Aorta (tissue), 5 donors: Measurements from ENCODE around the gene ZNF678. TPM values are rescaled to one million over a fixed set of nuclear protein-coding genes. Genes with fewer than 3 reads are reported as not detected.
"Not testable (repeated sequence)": the region's sequence is repeated elsewhere in the genome, so short reads cannot be mapped to it uniquely, and the experiment has no call there.

ENCODE experiments used
- ATAC-seq: fragments of 200-7000 bp; cut with Tn5 transposase; one replicate; pipeline ENCODE4 v1.9.1; 2022; ENCODE audit warnings: moderate library complexity; ENCODE audit not compliant: low FRiP score
- DNase-seq, 2 donors: peaks; one replicate each; pipeline ENCODE4 v3.0.0-alpha.2; 2020
- H3K27ac ChIP-seq, 2 donors: one replicate each; pipeline ENCODE4 v1.5.1; 2013; ENCODE audit warnings: low read length in 2 of 2, mild to moderate bottlenecking in 2 of 2, moderate library complexity in 2 of 2, control low read depth in 1 of 2, inconsistent platforms in 1 of 2, low read depth in 1 of 2
- H3K27me3 ChIP-seq, 2 donors: one replicate each; pipeline ENCODE4 v1.6.1; 2013; ENCODE audit warnings: control low read depth in 1 of 2, low read length in 1 of 2, mild to moderate bottlenecking in 1 of 2, moderate library complexity in 1 of 2; ENCODE audit not compliant: insufficient read depth in 2 of 2, control insufficient read depth in 1 of 2
- H3K36me3 ChIP-seq, 2 donors: one replicate each; pipeline ENCODE4 v1.6.1; 2013; ENCODE audit warnings: control low read depth in 1 of 2, low read length in 1 of 2, mild to moderate bottlenecking in 1 of 2; ENCODE audit not compliant: insufficient read depth in 2 of 2, control insufficient read depth in 1 of 2
- H3K4me1 ChIP-seq, 2 donors: one replicate each; pipeline ENCODE4 v1.6.1; 2013; ENCODE audit warnings: low read length in 2 of 2, control low read depth in 1 of 2, mild to moderate bottlenecking in 1 of 2, moderate library complexity in 1 of 2; ENCODE audit not compliant: insufficient read depth in 2 of 2, control insufficient read depth in 1 of 2
- H3K4me3 ChIP-seq, 2 donors: one replicate each; pipeline ENCODE4 v1.5.1; 2013; ENCODE audit warnings: low read length in 2 of 2, control low read depth in 1 of 2, mild to moderate bottlenecking in 1 of 2
- H3K9me3 ChIP-seq: one replicate; pipeline ENCODE4 v1.6.1; 2013; ENCODE audit warnings: mild to moderate bottlenecking, low read length; ENCODE audit not compliant: control insufficient read depth
- WGBS, 2 donors: extraction: QIAGEN DNeasy Blood & Tissue Kit; methylation state at CpG; one replicate each; pipeline ENCODE4 v1.1.7; 2013; 5-methylcytosine and 5-hydroxymethylcytosine counted together
- intact Hi-C, 2 donors: fragments of 100-400 bp; cut with DNase I; formaldehyde crosslinking; loops; one replicate each; pipeline versions ENCODE4 v1.14.2 to v1.15.0; 2022
- polyA plus RNA-seq, 2 donors: library from polyadenylated mRNA; stranded (reverse); fragments of 200-250 nt; gene quantifications; one replicate each; pipeline ENCODE4 v1.2.3, GENCODE V29; 2013
- total RNA-seq, 2 donors: library from RNA; stranded (reverse); fragmentation: NEBNext Ultra II Directional; extraction: Animal tissue kit (Norgen Biotek cat#: 25700); gene quantifications; one replicate each; pipeline ENCODE4 v1.2.1, GENCODE V29; 2021
- donor health status: healthy with polysubstance abuse.
- donor health status: Bipolar disorder and iron deficiency.
- donor health status: DM: no; HTN: no; CAD: no.
- donor health status: DM: no; HTN: no; CAD: no.
- donor health status: DM: yes; HTN: yes; CAD: no.

The ZNF678 gene
- total and polyA plus RNA-seq, 4 donors: 1.8 to 9.7 (median 5.0) TPM

DNA sequence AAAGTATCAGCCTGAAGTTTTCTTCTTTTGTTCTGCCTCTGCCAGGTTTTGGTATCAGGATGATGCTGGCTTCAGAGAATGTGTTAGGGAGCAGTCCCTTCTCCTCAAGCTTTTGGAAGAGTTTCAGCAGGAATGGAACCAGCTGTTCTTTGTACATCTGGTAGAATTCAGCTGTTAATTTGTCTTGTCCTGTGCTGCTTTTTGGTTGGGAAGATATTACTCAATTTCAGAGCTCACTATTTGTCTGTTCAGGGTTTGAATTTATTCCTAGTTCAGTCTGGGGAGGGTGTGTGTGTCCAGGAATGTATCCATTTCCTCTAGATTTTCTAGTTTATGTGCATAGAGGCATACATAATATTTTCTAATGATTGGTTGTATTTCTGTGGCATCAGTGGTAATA, 12.8 kb downstream of the ZNF678 start:
- Histone ChIP-seq H3K9me3 (no peaks in the 10 kb centered on the region), H3K4me3 (no peak overlapping the region), H3K27me3 (no peaks in the 10 kb centered on the region), H3K27ac (no peak overlapping the region), H3K36me3 (no peaks in the 10 kb centered on the region), H3K4me1 (no peaks in the 10 kb centered on the region)
- intact Hi-C loops: no loop called here
- DNase-seq (no peak), ATAC-seq (no peak)

GRCh38 chr1:227577500-227577899, 14.1 kb downstream of the ZNF678 start:
- ATAC-seq (no peak), DNase-seq (no peak)
- H3K27ac ChIP-seq: no peak overlapping the region
- H3K36me3 ChIP-seq: no peaks in the 10 kb centered on the region
- no peaks in the 10 kb centered on the region for H3K9me3 ChIP-seq
- intact Hi-C loops: no loop called here
- H3K4me3 ChIP-seq: no peak overlapping the region
- H3K27me3 ChIP-seq: no peaks in the 10 kb centered on the region
- no peaks in the 10 kb centered on the region for H3K4me1 ChIP-seq

- Histone ChIP-seq H3K9me3 (no peaks in the 10 kb centered on the region), H3K4me1 (no peaks in the 10 kb centered on the region), H3K36me3 (no peaks in the 10 kb centered on the region), H3K4me3 (no peak overlapping the region), H3K27ac (no peak overlapping the region), H3K27me3 (no peaks in the 10 kb centered on the region)
- no peak for DNase-seq
- 89 to 90% methylated on average over 2 of the region's 2 CpGs for WGBS, 2 donors
- intact Hi-C loops: no loop called here
- no peak for ATAC-seq
Measured at GRCh38 chr1:227583354-227583753, 20.0 kb downstream of the ZNF678 start.

GRCh38 chr1:227586733-227587132, 23.4 kb downstream of the ZNF678 start:
- intact Hi-C loops: no loop called here
- no peaks in the 10 kb centered on the region for H3K4me1 ChIP-seq
- DNase-seq (no peak), ATAC-seq (no peak)
- H3K4me3 ChIP-seq: no peak overlapping the region
- H3K27me3 ChIP-seq: no peaks in the 10 kb centered on the region
- H3K36me3 ChIP-seq: peaks cover 0 to 2% of the 10 kb centered on the region in 2 donors
- H3K27ac ChIP-seq: no peak overlapping the region
- H3K9me3 ChIP-seq: no peaks in the 10 kb centered on the region

GRCh38 chr1:227587968-227588367, 24.6 kb downstream of the ZNF678 start:
- intact Hi-C loops: no loop called here
- Histone ChIP-seq H3K4me1 (no peaks in the 10 kb centered on the region), H3K27ac (no peak overlapping the region), H3K36me3 (peaks cover 0 to 2% of the 10 kb centered on the region in 2 donors), H3K9me3 (no peaks in the 10 kb centered on the region), H3K4me3 (no peak overlapping the region), H3K27me3 (no peaks in the 10 kb centered on the region)
- ATAC-seq (no peak), DNase-seq (no peak)
- 94 to 96% methylated on average over 1 of the region's 1 CpG for WGBS, 2 donors

DNA sequence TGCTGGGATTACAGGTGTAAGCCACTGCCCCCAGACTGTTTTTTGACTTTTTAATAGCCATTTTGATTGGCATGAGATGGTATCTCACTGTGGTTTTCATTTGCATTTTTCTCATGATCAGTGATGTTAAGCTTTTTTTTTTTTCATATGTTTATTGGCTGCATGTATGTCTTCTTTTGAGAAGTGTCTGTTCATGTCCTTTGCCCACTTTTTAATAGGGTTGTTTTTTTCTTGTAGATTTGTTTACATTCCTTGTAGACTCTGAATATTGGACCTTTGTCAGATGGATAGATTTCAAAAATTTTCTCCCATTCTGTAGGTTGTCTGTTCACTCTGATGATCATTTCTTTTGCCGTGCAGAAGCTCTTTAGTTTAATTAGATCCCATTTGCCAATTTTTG, 25.4 kb downstream of the ZNF678 start:
- H3K27ac ChIP-seq, intact Hi-C loops, ATAC-seq, H3K4me1 ChIP-seq, H3K27me3 ChIP-seq, H3K36me3 ChIP-seq, H3K9me3 ChIP-seq, H3K4me3 ChIP-seq, DNase-seq: not testable (repeated sequence)
- WGBS, 2 donors: 98 to 100% methylated on average over 1 of the region's 1 CpG

DNA sequence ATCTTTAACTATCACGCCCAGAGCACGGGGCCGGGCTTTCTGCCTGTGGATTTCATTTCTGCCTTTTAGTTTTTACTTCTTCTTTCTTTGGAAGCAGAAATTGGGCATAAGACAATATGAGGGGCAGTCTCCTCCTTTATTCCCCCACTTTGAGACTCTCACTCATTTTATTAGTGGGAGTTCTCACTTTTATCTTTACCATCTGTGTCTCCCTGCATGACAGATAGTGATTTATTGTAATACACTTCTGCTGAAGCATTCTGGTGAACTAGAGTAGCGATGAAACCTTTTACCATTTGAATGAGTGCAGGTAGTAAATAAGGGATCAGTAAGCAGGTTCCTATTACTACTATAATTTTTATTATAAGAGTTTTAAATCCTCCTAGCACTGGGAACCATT, 26.4 kb downstream of the ZNF678 start:
- H3K4me1 ChIP-seq, H3K9me3 ChIP-seq, H3K4me3 ChIP-seq, H3K27me3 ChIP-seq, H3K36me3 ChIP-seq, ATAC-seq, intact Hi-C loops, H3K27ac ChIP-seq, DNase-seq: not testable (repeated sequence)
- WGBS, 2 donors: 99% methylated on average over 4 of the region's 4 CpGs

- H3K4me3 ChIP-seq, DNase-seq, H3K27ac ChIP-seq, intact Hi-C loops, ATAC-seq, H3K9me3 ChIP-seq, H3K36me3 ChIP-seq, H3K4me1 ChIP-seq, H3K27me3 ChIP-seq: not testable (repeated sequence)
- WGBS, 2 donors: 91 to 98% methylated on average over 6 of the region's 6 CpGs
Measured at GRCh38 chr1:227596222-227596621, 32.9 kb downstream of the ZNF678 start.

DNA sequence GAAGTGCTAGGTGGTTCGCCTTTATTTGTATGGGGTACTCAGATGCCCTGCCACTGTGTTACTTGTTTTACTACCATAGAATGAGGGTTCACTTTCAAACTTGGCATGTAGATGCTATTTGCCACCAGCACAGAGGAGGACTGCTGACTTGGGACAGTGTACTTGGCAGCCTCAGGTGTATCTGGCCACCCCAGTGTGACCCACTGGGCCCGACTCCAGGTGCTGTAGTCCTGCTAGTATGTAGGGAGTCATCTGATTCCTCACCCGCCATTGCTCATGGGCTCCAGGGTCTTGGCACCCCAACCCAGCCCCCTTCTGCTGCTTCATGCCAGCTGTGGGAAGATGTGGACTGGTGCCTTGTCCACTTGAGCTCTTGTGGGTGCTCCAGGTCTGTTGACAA, 40.0 kb downstream of the ZNF678 start:
- no peak for ATAC-seq
- no peaks in the 10 kb centered on the region for H3K4me1 ChIP-seq
- WGBS, 2 donors: 95 to 96% methylated on average over 3 of the region's 3 CpGs
- H3K4me3 ChIP-seq: no peak overlapping the region
- no peaks in the 10 kb centered on the region for H3K27me3 ChIP-seq
- peaks cover 3% of the 10 kb centered on the region for H3K9me3 ChIP-seq
- no peaks in the 10 kb centered on the region for H3K36me3 ChIP-seq
- intact Hi-C loops: no loop called here
- DNase-seq: no peak
- no peak overlapping the region for H3K27ac ChIP-seq
